ENCODE results near the gene POP4. TPM values are rescaled to one million over a fixed set of nuclear protein-coding genes. Genes with fewer than 3 reads are reported as not detected.

Gene POP4
- total RNA-seq, 1 donor from 2014 or later = 58.8 TPM

DNA sequence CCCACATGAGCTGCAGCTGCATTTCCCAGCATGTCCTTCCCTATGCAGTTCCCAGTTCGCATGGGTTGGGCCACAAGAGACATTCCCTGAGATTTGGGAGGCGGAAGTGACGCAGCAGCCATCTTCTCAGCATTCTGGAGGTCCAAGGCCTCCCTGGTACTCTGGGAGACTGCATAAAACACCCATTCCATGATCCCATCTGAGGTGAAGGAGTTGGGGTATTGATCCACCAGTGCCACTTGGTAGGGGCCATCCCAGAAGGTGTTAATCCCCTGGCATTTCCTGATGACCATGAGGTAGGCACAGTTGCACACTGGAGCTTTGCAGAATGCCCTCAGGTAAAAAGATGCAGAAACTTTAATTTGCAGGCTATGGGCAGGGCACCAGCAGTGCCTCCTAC lies 25.4 kb downstream of the POP4 start:
- Histone ChIP-seq H3K27ac (no peak overlapping the region), H3K4me1 (no peaks in the 10 kb centered on the region), H3K9me3 (no peaks in the 10 kb centered on the region), H3K27me3 (no peaks in the 10 kb centered on the region), H3K4me3 (no peak overlapping the region), H3K36me3 (no peaks in the 10 kb centered on the region)
- DNase-seq (peak; percentile 28), ATAC-seq (no peak)
- intact Hi-C loops (cut with DNase I) = no loop called here
- no peak for TF ChIP-seq CTCF (IDR thresholded peaks at IDR 0.05)

GRCh38 chr19:29634002-29634401 lies 27.9 kb downstream of the POP4 start:
- Histone ChIP-seq H3K4me3 (no peak overlapping the region), H3K4me1 (no peaks in the 10 kb centered on the region), H3K27ac (no peak overlapping the region), H3K9me3 (no peaks in the 10 kb centered on the region), H3K27me3 (no peaks in the 10 kb centered on the region), H3K36me3 (no peaks in the 10 kb centered on the region)
- no peak for ATAC-seq
- TF ChIP-seq CTCF (IDR thresholded peaks at IDR 0.05) = no peak
- no peak for DNase-seq
- intact Hi-C loops (cut with DNase I) = no loop called here

- Histone ChIP-seq H3K27me3 (no peaks in the 10 kb centered on the region), H3K4me3 (no peak overlapping the region), H3K36me3 (no peaks in the 10 kb centered on the region), H3K9me3 (no peaks in the 10 kb centered on the region), H3K27ac (no peak overlapping the region), H3K4me1 (no peaks in the 10 kb centered on the region)
- intact Hi-C loops (cut with DNase I) = no loop called here
- DNase-seq (no peak), ATAC-seq (no peak)
- no peak for TF ChIP-seq CTCF (IDR thresholded peaks at IDR 0.05)
Observed at GRCh38 chr19:29634423-29635130, 28.5 kb downstream of the POP4 start.

- DNase-seq (no peak), ATAC-seq (no peak)
- H3K4me1 ChIP-seq = no peaks in the 10 kb centered on the region
- intact Hi-C loops (cut with DNase I) = no loop called here
- no peaks in the 10 kb centered on the region for H3K36me3 ChIP-seq
- H3K9me3 ChIP-seq = no peaks in the 10 kb centered on the region
- no peak for TF ChIP-seq CTCF (IDR thresholded peaks at IDR 0.05)
- H3K27me3 ChIP-seq = no peaks in the 10 kb centered on the region
- no peak overlapping the region for H3K4me3 ChIP-seq
- no peak overlapping the region for H3K27ac ChIP-seq
Observed at GRCh38 chr19:29635963-29636362, 29.9 kb downstream of the POP4 start.

DNA sequence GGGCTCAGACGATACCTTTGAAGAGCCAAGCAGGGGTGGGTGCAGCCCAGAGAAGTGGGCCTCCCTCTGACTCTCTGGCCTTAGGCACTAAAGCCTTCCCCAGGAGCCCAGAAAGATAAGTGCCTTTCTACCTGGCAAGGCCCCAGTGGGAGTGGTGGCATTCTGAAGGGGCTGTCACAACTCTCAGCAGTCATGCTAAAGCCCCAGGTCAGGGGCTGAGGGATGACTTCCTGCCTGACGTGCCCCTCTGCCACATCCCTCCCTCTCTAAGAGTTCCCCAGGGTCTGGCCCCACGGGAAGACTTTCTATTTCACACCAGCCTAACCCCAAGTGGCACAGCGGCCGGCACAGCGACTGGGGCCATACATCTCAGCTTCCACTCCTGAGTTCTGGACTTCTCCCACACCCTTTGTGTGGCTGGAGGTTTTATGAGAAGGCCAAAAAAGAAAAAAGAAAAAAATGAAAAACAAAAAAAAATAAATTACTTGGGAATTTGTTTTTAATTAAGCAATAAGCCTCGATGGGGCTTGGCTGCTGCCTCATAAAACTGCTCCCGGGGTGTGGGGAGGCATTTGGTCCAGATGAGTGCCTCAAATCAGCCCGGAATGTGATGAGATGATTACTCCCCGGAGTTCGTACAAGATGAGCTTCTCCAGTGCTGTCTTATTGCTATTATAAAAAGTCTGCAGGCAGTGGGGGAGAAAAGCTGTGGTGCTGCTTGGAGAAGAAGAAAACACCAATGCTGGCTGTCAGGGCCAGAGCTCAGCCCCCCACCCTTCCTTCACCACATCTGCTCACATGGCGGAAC lies 30.7 kb downstream of the POP4 start:
- TF ChIP-seq CTCF (IDR thresholded peaks at IDR 0.05) = no peak
- Histone ChIP-seq H3K27me3 (no peaks in the 10 kb centered on the region), H3K4me3 (no peak overlapping the region), H3K4me1 (no peaks in the 10 kb centered on the region), H3K36me3 (no peaks in the 10 kb centered on the region), H3K9me3 (no peaks in the 10 kb centered on the region), H3K27ac (no peak overlapping the region)
- no peak for DNase-seq
- intact Hi-C loops (cut with DNase I) = no loop called here
- ATAC-seq = no peak
